ENCODE data around the gene CDC42. TPM values are rescaled to one million over a fixed set of nuclear protein-coding genes. Genes with fewer than 3 reads are reported as not detected.

Gene CDC42
- total RNA-seq, 1 experiment from 2014 or later: 171 TPM

DNA sequence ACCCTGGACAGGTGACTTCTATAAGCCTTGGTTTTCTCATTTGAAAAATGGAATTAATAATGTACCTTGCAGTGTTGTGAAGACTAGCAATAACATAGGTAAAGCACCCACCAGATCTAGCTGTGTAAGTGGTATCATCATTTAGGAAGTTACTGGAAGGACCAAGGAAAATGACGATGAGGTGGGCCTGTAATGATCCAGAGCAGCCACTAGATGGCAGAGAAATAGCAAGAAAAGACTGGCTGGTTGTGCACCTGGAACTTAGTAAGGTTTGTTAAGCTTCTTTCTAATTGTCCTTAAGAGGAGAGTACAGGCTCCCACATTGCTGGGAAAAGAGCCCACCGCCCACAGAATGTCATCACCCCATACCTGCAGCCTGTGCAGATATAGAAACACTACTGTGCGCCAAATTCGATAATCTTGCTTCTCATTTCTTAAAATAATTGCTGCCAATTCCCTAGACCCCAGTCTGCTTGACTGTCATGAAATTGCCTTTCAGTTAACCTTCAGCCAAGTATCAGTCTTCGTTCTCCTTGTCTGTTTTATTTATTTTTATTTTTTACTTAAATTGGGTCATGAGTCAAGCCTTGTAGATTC is 53.2 kb downstream of the CDC42 start:
- peak; percentile 60 for ATAC-seq
- H3K27ac Mint-ChIP-seq: no peak overlapping the region; the same call in 1 of the 2 replicates
- TF ChIP-seq SOX15 (CRISPR knock-in tag; IDR thresholded peaks at IDR 0.05): no peak
- peak; percentile 72 for TF ChIP-seq CTCF (IDR thresholded peaks at IDR 0.05)
- no peak for TF ChIP-seq JUN (CRISPR knock-in tag; IDR thresholded peaks at IDR 0.05)
- TF ChIP-seq ZNF671 (CRISPR knock-in tag; IDR thresholded peaks at IDR 0.05): no peak
- POLR2A ChIA-PET: interaction anchor here (0.6 kb wide), 1 partner anchor 108 kb away, joined by 3 read pairs; no protein-coding TSS in a partner anchor
- H3K4me1 Mint-ChIP-seq: peaks cover 11% of the 10 kb centered on the region; the same call in 1 of the 2 replicates
- H3K9me3 Mint-ChIP-seq: no peaks in the 10 kb centered on the region
- peaks cover 4% of the 10 kb centered on the region; the same call in 1 of the 2 replicates for H3K36me3 Mint-ChIP-seq
- no peaks in the 10 kb centered on the region for H3K27me3 Mint-ChIP-seq (ENCODE audit: low read depth)
- CTCF ChIA-PET: interaction anchor here (0.6 to 2.9 kb wide), 42 partner anchors 9 to 533 kb away, joined by 3 to 29 read pairs (median 4); partner anchors contain the start of gene WNT4
- no peak overlapping the region for H3K4me3 Mint-ChIP-seq
- no peak for DNase-seq (ENCODE audit: low spot score)

- Mint-ChIP-seq H3K9me3 (no peaks in the 10 kb centered on the region), H3K27me3 (ENCODE audit: low read depth) (no peaks in the 10 kb centered on the region), H3K4me3 (no peak overlapping the region), H3K27ac (0 out of 2 replicates have a peak overlapping the region, but pooled peaks have one; percentile 26), H3K36me3 (peaks cover 4% of the 10 kb centered on the region; the same call in 1 of the 2 replicates), H3K4me1 (peaks cover 11% of the 10 kb centered on the region; the same call in 1 of the 2 replicates)
- DNase-seq (ENCODE audit: low spot score) (no peak), ATAC-seq (no peak)
- ChIA-PET CTCF (interaction anchor here (2.9 kb wide), 1 partner anchor 309 kb away, joined by 29 read pairs; no protein-coding TSS in a partner anchor), POLR2A (no interaction called here)
- TF ChIP-seq RELA (CRISPR knock-in tag; IDR thresholded peaks at IDR 0.05; ENCODE audit: borderline replicate concordance) (no peak), IRF2 (CRISPR knock-in tag; IDR thresholded peaks at IDR 0.05; ENCODE audit: borderline replicate concordance, low read depth) (no peak), ZMAT4 (CRISPR knock-in tag; IDR thresholded peaks at IDR 0.05) (no peak), OVOL2 (CRISPR knock-in tag; IDR thresholded peaks at IDR 0.05; ENCODE audit: borderline replicate concordance) (no peak), ZBTB21 (CRISPR knock-in tag; IDR thresholded peaks at IDR 0.05; ENCODE audit: borderline replicate concordance) (no peak), NFE2L1 (CRISPR knock-in tag; IDR thresholded peaks at IDR 0.05) (no peak), HMGA2 (CRISPR knock-in tag; IDR thresholded peaks at IDR 0.05) (no peak), GRHL2 (CRISPR knock-in tag; IDR thresholded peaks at IDR 0.05; ENCODE audit: insufficient replicate concordance, severe bottlenecking) (no peak)
- TF ChIP-seq, protein P1, sequence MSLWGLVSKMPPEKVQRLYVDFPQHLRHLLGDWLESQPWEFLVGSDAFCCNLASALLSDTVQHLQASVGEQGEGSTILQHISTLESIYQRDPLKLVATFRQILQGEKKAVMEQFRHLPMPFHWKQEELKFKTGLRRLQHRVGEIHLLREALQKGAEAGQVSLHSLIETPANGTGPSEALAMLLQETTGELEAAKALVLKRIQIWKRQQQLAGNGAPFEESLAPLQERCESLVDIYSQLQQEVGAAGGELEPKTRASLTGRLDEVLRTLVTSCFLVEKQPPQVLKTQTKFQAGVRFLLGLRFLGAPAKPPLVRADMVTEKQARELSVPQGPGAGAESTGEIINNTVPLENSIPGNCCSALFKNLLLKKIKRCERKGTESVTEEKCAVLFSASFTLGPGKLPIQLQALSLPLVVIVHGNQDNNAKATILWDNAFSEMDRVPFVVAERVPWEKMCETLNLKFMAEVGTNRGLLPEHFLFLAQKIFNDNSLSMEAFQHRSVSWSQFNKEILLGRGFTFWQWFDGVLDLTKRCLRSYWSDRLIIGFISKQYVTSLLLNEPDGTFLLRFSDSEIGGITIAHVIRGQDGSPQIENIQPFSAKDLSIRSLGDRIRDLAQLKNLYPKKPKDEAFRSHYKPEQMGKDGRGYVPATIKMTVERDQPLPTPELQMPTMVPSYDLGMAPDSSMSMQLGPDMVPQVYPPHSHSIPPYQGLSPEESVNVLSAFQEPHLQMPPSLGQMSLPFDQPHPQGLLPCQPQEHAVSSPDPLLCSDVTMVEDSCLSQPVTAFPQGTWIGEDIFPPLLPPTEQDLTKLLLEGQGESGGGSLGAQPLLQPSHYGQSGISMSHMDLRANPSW (CRISPR knock-in tag; conservative IDR thresholded peaks at IDR 0.05; ENCODE audit: low read depth): no peak
- TF ChIP-seq, protein P2, sequence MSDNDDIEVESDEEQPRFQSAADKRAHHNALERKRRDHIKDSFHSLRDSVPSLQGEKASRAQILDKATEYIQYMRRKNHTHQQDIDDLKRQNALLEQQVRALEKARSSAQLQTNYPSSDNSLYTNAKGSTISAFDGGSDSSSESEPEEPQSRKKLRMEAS (CRISPR knock-in tag; IDR thresholded peaks at IDR 0.05): no peak
Observed at GRCh38 chr1:22107126-22107525, 54.6 kb downstream of the CDC42 start.

GRCh38 chr1:22108339-22109105 is 56.0 kb downstream of the CDC42 start:
- H3K4me1 Mint-ChIP-seq: peaks cover 12% of the 10 kb centered on the region; the same call in 1 of the 2 replicates
- TF ChIP-seq CREB1 (CRISPR knock-in tag; IDR thresholded peaks at IDR 0.05) (no peak), ATF2 (CRISPR knock-in tag; IDR thresholded peaks at IDR 0.05; ENCODE audit: borderline replicate concordance, low read depth) (no peak), TCF7 (CRISPR knock-in tag; IDR thresholded peaks at IDR 0.05; ENCODE audit: low read depth) (no peak)
- TF ChIP-seq, protein P3, sequence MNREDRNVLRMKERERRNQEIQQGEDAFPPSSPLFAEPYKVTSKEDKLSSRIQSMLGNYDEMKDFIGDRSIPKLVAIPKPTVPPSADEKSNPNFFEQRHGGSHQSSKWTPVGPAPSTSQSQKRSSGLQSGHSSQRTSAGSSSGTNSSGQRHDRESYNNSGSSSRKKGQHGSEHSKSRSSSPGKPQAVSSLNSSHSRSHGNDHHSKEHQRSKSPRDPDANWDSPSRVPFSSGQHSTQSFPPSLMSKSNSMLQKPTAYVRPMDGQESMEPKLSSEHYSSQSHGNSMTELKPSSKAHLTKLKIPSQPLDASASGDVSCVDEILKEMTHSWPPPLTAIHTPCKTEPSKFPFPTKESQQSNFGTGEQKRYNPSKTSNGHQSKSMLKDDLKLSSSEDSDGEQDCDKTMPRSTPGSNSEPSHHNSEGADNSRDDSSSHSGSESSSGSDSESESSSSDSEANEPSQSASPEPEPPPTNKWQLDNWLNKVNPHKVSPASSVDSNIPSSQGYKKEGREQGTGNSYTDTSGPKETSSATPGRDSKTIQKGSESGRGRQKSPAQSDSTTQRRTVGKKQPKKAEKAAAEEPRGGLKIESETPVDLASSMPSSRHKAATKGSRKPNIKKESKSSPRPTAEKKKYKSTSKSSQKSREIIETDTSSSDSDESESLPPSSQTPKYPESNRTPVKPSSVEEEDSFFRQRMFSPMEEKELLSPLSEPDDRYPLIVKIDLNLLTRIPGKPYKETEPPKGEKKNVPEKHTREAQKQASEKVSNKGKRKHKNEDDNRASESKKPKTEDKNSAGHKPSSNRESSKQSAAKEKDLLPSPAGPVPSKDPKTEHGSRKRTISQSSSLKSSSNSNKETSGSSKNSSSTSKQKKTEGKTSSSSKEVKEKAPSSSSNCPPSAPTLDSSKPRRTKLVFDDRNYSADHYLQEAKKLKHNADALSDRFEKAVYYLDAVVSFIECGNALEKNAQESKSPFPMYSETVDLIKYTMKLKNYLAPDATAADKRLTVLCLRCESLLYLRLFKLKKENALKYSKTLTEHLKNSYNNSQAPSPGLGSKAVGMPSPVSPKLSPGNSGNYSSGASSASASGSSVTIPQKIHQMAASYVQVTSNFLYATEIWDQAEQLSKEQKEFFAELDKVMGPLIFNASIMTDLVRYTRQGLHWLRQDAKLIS (CRISPR knock-in tag; IDR thresholded peaks at IDR 0.05; ENCODE audit: borderline replicate concordance): no peak

More at GRCh38 chr1:22108339-22109105, 56.0 kb downstream of the CDC42 start:
- Mint-ChIP-seq H3K36me3 (peaks cover 4% of the 10 kb centered on the region; the same call in 1 of the 2 replicates), H3K4me3 (no peak overlapping the region), H3K27ac (peak overlapping the region; percentile 1), H3K9me3 (no peaks in the 10 kb centered on the region), H3K27me3 (ENCODE audit: low read depth) (no peaks in the 10 kb centered on the region)
- no peak for DNase-seq (ENCODE audit: low spot score)
- ChIA-PET CTCF (no interaction called here), POLR2A (no interaction called here)
- no peak for ATAC-seq
